ENCODE data around the gene CACNB2. TPM values are rescaled to one million over a fixed set of nuclear protein-coding genes. Genes with fewer than 3 reads are reported as not detected.

Gene CACNB2
- total RNA-seq, 1 experiment from 2014 or later = 3.2 TPM

DNA sequence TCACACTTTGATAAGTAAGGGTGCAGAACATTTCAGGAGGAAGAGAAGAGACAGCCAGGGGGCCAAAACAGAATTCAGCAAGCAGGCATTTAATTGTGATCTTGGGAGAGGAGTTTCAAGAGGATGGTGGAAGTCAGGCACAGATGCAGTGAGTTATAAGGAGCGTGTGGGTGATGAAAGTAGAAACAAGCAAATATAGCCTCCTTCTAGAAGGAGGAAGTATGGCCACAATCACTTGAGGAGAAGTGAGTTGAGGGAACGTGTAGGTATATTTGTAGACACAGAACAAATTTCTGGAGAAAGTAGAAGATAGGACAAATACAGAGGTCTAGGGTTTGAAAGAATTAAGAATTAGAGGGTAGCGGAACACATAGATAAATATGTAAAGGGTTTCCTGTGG, 165.8 kb downstream of the CACNB2 start:
- ChIA-PET POLR2A (no interaction called here), CTCF (no interaction called here)
- no peaks in the 10 kb centered on the region for H3K27me3 Mint-ChIP-seq (ENCODE audit: low read depth)
- H3K27ac Mint-ChIP-seq = no peak overlapping the region
- H3K4me1 Mint-ChIP-seq = peaks cover 5% of the 10 kb centered on the region; the same call in 1 of the 2 replicates
- no peaks in the 10 kb centered on the region for H3K9me3 Mint-ChIP-seq
- no peaks in the 10 kb centered on the region for H3K36me3 Mint-ChIP-seq
- no peak overlapping the region for H3K4me3 Mint-ChIP-seq
- DNase-seq (ENCODE audit: low spot score) = no peak
- TF ChIP-seq, protein P1, sequence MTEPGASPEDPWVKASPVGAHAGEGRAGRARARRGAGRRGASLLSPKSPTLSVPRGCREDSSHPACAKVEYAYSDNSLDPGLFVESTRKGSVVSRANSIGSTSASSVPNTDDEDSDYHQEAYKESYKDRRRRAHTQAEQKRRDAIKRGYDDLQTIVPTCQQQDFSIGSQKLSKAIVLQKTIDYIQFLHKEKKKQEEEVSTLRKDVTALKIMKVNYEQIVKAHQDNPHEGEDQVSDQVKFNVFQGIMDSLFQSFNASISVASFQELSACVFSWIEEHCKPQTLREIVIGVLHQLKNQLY (CRISPR knock-in tag; IDR thresholded peaks at IDR 0.05) = no peak
- no peak for ATAC-seq

DNA sequence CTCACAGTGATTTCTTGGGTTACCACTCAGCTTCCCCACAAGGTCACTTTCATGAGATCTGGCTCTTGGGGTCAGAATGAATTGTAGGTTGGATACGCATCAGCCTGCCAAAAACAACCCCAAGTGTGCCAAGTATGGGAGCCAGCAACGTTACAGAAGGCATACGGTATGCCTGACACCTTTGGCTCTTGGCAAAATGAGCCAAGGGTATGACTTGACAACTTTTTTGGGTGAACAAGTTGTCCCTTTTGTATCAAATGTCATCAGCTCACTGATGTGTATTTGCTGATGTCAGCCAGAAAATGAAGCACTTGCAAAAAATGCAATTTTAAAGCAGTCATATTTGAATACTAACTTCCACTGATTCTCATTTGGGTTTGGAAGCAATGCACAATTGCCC, 168.4 kb downstream of the CACNB2 start:
- Mint-ChIP-seq H3K4me1 (peaks cover 8% of the 10 kb centered on the region), H3K9me3 (no peaks in the 10 kb centered on the region), H3K36me3 (no peaks in the 10 kb centered on the region), H3K27me3 (ENCODE audit: low read depth) (no peaks in the 10 kb centered on the region), H3K4me3 (no peak overlapping the region), H3K27ac (no peak overlapping the region)
- ChIA-PET CTCF (no interaction called here), POLR2A (no interaction called here)
- DNase-seq (ENCODE audit: low spot score) (no peak), ATAC-seq (no peak)
- TF ChIP-seq, protein P2, sequence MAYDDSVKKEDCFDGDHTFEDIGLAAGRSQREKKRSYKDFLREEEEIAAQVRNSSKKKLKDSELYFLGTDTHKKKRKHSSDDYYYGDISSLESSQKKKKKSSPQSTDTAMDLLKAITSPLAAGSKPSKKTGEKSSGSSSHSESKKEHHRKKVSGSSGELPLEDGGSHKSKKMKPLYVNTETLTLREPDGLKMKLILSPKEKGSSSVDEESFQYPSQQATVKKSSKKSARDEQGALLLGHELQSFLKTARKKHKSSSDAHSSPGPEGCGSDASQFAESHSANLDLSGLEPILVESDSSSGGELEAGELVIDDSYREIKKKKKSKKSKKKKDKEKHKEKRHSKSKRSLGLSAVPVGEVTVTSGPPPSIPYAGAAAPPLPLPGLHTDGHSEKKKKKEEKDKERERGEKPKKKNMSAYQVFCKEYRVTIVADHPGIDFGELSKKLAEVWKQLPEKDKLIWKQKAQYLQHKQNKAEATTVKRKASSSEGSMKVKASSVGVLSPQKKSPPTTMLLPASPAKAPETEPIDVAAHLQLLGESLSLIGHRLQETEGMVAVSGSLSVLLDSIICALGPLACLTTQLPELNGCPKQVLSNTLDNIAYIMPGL (CRISPR knock-in tag; IDR thresholded peaks at IDR 0.05) = no peak
- TF ChIP-seq RELA (CRISPR knock-in tag; IDR thresholded peaks at IDR 0.05; ENCODE audit: borderline replicate concordance) (no peak), ATF1 (CRISPR knock-in tag; IDR thresholded peaks at IDR 0.05) (no peak), NFE2L1 (CRISPR knock-in tag; IDR thresholded peaks at IDR 0.05) (no peak), KAT7 (CRISPR knock-in tag; IDR thresholded peaks at IDR 0.05; ENCODE audit: borderline replicate concordance) (no peak), ETV6 (CRISPR knock-in tag; IDR thresholded peaks at IDR 0.05) (no peak), MXD4 (CRISPR knock-in tag; IDR thresholded peaks at IDR 0.05; ENCODE audit: borderline replicate concordance) (no peak), GTF2I (CRISPR knock-in tag; conservative IDR thresholded peaks at IDR 0.05) (no peak), CBFB (CRISPR knock-in tag; IDR thresholded peaks at IDR 0.05; ENCODE audit: low read depth) (no peak), ZNF232 (CRISPR knock-in tag; IDR thresholded peaks at IDR 0.05) (no peak), CREM (CRISPR knock-in tag; IDR thresholded peaks at IDR 0.05) (no peak), ZNF317 (CRISPR knock-in tag; IDR thresholded peaks at IDR 0.05; ENCODE audit: borderline replicate concordance, low read depth) (no peak), ZNF263 (CRISPR knock-in tag; IDR thresholded peaks at IDR 0.05; ENCODE audit: low read depth) (no peak), FOXJ3 (CRISPR knock-in tag; IDR thresholded peaks at IDR 0.05; ENCODE audit: borderline replicate concordance) (no peak)
- TF ChIP-seq, protein P3, sequence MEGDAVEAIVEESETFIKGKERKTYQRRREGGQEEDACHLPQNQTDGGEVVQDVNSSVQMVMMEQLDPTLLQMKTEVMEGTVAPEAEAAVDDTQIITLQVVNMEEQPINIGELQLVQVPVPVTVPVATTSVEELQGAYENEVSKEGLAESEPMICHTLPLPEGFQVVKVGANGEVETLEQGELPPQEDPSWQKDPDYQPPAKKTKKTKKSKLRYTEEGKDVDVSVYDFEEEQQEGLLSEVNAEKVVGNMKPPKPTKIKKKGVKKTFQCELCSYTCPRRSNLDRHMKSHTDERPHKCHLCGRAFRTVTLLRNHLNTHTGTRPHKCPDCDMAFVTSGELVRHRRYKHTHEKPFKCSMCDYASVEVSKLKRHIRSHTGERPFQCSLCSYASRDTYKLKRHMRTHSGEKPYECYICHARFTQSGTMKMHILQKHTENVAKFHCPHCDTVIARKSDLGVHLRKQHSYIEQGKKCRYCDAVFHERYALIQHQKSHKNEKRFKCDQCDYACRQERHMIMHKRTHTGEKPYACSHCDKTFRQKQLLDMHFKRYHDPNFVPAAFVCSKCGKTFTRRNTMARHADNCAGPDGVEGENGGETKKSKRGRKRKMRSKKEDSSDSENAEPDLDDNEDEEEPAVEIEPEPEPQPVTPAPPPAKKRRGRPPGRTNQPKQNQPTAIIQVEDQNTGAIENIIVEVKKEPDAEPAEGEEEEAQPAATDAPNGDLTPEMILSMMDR (IDR thresholded peaks at IDR 0.05) = no peak
- TF ChIP-seq, protein P4, sequence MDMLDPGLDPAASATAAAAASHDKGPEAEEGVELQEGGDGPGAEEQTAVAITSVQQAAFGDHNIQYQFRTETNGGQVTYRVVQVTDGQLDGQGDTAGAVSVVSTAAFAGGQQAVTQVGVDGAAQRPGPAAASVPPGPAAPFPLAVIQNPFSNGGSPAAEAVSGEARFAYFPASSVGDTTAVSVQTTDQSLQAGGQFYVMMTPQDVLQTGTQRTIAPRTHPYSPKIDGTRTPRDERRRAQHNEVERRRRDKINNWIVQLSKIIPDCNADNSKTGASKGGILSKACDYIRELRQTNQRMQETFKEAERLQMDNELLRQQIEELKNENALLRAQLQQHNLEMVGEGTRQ (CRISPR knock-in tag; IDR thresholded peaks at IDR 0.05) = no peak
- TF ChIP-seq, protein P5, sequence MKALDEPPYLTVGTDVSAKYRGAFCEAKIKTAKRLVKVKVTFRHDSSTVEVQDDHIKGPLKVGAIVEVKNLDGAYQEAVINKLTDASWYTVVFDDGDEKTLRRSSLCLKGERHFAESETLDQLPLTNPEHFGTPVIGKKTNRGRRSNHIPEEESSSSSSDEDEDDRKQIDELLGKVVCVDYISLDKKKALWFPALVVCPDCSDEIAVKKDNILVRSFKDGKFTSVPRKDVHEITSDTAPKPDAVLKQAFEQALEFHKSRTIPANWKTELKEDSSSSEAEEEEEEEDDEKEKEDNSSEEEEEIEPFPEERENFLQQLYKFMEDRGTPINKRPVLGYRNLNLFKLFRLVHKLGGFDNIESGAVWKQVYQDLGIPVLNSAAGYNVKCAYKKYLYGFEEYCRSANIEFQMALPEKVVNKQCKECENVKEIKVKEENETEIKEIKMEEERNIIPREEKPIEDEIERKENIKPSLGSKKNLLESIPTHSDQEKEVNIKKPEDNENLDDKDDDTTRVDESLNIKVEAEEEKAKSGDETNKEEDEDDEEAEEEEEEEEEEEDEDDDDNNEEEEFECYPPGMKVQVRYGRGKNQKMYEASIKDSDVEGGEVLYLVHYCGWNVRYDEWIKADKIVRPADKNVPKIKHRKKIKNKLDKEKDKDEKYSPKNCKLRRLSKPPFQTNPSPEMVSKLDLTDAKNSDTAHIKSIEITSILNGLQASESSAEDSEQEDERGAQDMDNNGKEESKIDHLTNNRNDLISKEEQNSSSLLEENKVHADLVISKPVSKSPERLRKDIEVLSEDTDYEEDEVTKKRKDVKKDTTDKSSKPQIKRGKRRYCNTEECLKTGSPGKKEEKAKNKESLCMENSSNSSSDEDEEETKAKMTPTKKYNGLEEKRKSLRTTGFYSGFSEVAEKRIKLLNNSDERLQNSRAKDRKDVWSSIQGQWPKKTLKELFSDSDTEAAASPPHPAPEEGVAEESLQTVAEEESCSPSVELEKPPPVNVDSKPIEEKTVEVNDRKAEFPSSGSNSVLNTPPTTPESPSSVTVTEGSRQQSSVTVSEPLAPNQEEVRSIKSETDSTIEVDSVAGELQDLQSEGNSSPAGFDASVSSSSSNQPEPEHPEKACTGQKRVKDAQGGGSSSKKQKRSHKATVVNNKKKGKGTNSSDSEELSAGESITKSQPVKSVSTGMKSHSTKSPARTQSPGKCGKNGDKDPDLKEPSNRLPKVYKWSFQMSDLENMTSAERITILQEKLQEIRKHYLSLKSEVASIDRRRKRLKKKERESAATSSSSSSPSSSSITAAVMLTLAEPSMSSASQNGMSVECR (CRISPR knock-in tag; IDR thresholded peaks at IDR 0.05; ENCODE audit: borderline replicate concordance) = no peak
- TF ChIP-seq, protein P6, sequence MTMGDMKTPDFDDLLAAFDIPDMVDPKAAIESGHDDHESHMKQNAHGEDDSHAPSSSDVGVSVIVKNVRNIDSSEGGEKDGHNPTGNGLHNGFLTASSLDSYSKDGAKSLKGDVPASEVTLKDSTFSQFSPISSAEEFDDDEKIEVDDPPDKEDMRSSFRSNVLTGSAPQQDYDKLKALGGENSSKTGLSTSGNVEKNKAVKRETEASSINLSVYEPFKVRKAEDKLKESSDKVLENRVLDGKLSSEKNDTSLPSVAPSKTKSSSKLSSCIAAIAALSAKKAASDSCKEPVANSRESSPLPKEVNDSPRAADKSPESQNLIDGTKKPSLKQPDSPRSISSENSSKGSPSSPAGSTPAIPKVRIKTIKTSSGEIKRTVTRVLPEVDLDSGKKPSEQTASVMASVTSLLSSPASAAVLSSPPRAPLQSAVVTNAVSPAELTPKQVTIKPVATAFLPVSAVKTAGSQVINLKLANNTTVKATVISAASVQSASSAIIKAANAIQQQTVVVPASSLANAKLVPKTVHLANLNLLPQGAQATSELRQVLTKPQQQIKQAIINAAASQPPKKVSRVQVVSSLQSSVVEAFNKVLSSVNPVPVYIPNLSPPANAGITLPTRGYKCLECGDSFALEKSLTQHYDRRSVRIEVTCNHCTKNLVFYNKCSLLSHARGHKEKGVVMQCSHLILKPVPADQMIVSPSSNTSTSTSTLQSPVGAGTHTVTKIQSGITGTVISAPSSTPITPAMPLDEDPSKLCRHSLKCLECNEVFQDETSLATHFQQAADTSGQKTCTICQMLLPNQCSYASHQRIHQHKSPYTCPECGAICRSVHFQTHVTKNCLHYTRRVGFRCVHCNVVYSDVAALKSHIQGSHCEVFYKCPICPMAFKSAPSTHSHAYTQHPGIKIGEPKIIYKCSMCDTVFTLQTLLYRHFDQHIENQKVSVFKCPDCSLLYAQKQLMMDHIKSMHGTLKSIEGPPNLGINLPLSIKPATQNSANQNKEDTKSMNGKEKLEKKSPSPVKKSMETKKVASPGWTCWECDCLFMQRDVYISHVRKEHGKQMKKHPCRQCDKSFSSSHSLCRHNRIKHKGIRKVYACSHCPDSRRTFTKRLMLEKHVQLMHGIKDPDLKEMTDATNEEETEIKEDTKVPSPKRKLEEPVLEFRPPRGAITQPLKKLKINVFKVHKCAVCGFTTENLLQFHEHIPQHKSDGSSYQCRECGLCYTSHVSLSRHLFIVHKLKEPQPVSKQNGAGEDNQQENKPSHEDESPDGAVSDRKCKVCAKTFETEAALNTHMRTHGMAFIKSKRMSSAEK (CRISPR knock-in tag; IDR thresholded peaks at IDR 0.05; ENCODE audit: borderline replicate concordance) = no peak
- TF ChIP-seq, protein P7, sequence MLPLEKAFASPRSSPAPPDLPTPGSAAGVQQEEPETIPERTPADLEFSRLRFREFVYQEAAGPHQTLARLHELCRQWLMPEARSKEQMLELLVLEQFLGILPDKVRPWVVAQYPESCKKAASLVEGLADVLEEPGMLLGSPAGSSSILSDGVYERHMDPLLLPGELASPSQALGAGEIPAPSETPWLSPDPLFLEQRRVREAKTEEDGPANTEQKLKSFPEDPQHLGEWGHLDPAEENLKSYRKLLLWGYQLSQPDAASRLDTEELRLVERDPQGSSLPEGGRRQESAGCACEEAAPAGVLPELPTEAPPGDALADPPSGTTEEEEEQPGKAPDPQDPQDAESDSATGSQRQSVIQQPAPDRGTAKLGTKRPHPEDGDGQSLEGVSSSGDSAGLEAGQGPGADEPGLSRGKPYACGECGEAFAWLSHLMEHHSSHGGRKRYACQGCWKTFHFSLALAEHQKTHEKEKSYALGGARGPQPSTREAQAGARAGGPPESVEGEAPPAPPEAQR (CRISPR knock-in tag; IDR thresholded peaks at IDR 0.05) = no peak
